DMS 273 treated with DMSO at 0.1 percent for 48 hours (cell line): ENCODE data around the gene SELENBP1.
"Not testable (repeated sequence)": the region's sequence is repeated elsewhere in the genome, so short reads cannot be mapped to it uniquely, and the experiment has no call there.

ENCODE experiments used
- DNase-seq: peaks from one replicate; lab custom pipeline; 2025; lab: John Stamatoyannopoulos, UW

Gene SELENBP1

DNA sequence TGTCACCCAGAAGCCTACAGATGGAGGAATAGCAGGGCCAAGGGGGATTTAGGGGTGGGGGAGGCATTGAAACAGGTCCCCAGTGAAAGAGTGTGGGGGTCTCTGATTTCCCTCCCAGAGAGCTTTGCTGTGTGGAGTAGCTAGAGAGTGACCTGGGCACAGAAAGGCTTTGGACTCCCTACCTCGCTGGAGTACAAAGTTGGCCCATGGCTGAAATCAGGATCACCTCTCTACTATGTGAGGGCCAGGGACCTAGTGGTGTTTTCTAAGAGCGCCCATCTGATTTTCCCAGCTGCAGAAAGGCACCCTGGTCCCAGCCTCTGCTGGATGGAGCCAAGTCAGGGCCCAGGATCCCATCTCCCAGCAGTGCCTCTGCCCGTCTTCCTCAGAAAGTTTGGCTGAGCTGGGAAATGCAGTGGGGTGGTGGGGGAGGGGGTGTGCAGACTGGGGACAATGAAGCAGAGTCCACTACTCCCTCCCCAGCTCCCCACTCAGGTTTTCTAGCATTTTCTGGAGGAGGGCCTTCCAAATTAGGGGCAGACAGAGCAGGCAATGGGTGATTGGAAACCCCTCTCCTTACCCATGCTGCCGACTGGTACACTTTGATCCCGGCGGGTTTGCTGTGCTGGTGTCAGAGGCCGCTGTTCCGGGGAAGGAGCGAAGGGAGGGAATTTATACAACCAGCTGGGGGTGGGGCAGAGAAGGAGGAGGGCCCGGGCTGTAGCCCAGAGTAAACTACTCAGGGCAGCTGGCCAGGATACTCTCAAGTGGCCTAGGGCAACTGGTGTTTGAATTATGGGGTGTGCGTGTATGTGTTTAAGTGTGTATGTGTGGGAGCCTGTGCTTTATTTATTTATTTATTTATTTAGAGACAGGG is at the start of gene SELENBP1:
Gene SELENBP1, minus strand, starts transcription at position 648 of the 877 bp plus-strand sequence. Its CDS starts 64 bp downstream, at position 584.
- peak; percentile 100 for DNase-seq

- DNase-seq: no peak
These were observed 47.3 kb upstream of the SELENBP1 start for GRCh38 chr1:151419819-151420218.

DNA sequence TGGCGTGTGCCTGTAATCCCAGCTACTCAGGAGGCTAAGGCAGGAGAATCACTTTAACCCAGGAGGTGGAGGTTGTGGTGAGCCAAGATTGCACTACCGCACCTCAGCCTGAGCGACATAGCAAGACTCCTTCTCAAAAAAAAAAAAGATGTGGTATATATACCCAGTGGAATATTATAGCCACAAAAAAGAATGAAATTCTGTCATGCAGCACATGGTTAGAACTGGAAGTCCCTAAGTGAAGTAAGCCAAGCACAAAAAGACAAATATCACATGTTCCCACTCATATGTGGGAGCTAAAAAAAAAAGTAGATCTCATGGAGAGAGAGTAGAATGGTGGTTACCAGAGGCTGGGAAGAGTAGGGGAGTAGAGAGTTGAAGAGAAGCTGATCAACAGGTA is 45.6 kb upstream of the SELENBP1 start:
- no peak for DNase-seq

GRCh38 chr1:151416231-151416630 is 43.7 kb upstream of the SELENBP1 start:
- DNase-seq: no peak

DNA sequence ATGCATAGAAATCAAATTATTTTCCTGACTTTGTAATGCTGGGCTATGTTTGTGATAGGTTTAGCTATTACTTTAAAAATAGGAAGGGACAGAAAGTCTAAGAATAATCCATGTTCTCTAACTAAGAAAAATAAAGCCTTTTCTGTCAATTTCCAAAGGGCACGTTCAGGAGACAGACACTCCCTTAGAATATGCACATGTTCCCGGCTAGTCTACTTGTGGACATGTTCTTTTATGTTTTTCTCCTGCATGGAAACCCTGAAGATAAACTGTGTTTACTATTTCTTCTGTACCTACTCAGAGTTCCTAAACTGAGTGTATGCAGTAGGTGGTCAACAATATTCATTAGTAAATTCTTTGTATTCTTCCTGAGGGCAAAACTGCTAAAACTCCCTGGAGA is 39.4 kb upstream of the SELENBP1 start:
- no peak for DNase-seq

DNA sequence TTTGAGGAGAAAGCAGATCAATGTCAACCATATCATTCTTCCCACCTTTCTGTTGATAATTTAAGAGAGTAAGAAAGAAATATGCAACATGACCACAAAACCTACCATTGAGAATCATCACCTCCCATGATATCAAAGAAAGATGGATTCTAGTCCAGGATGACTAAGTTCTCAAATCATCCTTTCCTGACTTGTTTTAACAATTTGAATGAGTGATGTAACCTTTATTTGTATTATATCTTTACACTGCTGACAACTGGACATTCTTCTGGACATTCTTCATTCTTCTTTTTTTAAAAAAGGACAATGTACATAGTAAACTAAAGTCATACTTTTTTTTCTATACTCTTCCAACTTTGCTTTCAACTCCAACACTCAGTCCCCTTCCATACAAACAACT is 36.4 kb upstream of the SELENBP1 start:
- no peak for DNase-seq

- DNase-seq: no peak
These were observed 34.8 kb upstream of the SELENBP1 start for GRCh38 chr1:151407304-151407703.

GRCh38 chr1:151406176-151406575 is 33.7 kb upstream of the SELENBP1 start:
- no peak for DNase-seq

- no peak for DNase-seq
These were observed 32.9 kb upstream of the SELENBP1 start for GRCh38 chr1:151405187-151405951.

DNA sequence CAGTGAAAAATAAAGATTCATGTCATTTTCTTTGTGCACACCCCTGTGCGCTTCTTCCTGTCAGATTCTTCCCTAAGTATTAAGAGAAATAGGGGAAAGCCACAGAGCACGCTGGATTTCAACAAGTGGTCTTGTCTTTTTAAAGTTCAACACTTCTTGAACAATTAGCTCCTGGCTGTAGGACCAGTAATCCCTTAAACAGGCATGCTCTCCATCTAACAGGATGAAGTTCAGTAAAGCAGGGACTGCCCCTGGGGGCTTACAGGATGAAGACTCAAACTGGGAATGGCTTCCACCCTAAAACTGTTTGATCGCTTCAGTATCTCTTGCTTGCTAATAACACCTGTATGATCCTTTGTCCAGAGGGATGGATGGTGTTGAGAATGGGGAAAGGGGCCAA is 31.1 kb upstream of the SELENBP1 start:
- DNase-seq: no peak

DNA sequence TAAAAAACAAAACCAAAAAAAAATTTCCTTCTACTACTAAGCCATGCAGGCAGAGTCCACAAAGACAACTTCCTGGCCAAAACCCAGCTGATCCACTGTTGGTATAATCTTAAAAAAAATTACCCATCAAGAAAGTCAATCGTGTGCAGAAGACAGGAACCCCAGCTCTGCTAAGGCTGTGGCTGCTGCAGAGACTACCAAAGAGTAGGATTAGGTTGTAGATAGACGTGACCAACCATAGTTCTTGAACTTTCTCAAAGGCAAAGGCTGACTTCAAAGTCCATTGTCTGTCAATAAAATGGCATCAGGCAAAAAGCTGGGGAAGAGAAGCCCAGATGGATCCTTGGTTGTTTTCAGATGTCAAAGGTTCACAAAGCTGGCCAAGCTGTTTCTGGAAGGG is 30.3 kb upstream of the SELENBP1 start:
- DNase-seq: no peak

DNA sequence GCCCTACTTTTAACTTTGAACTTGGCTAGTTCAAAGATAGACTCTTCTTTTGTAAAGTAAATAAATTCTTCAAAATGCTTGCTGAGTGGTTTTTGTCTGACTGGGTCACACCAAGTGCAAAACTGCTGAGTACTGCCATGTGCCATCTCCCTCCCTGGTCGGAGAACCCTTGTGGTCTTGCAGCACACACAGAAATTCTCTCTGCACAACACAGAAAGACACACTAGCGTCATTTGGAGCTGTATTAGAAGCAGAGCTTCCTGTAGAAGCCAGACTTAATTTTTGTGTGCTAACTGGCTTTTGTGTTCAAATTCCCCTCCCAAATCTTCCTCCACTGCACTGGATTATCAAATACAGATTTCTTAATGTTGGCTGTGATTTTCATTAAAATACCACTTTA is 29.4 kb upstream of the SELENBP1 start:
- no peak for DNase-seq

DNA sequence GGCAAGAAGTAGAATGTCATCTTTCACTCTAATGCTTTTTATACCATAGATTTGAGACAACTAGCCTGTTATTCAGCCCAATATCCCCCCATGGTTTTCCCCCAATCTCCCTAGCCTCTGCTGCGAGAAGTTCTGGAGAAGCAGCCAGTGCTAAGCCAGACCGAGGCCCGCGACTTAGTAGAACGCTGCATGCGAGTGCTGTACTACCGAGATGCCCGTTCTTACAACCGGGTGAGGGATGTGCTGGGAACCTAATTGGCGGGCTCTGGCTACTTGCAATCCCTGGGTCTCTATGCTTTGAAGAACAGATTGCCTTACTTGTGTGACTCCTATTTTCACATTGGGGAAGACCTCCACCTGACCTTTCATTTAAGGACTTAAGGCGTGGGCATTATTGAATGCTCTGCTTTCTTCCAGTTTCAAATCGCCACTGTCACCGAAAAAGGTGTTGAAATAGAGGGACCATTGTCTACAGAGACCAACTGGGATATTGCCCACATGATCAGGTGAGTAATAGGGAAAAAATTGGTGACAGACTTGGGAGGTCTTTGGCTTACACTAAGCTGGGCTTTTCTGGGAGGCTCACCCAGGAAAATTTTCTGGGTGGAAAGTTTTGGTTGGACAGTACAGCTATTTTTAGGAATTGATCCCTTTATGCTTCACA is 28.8 kb upstream of the SELENBP1 start:
- no peak for DNase-seq

- peak; percentile 100 for DNase-seq
These were observed 27.0 kb upstream of the SELENBP1 start, which contains the start of gene PSMB4 for GRCh38 chr1:151399324-151400171. Gene PSMB4 (plus strand): TSS chr1:151399573. CDS start chr1:151399588, 15 bp downstream.

- not testable (repeated sequence) for DNase-seq
These were observed 23.8 kb upstream of the SELENBP1 start for GRCh38 chr1:151396265-151396664.

DNA sequence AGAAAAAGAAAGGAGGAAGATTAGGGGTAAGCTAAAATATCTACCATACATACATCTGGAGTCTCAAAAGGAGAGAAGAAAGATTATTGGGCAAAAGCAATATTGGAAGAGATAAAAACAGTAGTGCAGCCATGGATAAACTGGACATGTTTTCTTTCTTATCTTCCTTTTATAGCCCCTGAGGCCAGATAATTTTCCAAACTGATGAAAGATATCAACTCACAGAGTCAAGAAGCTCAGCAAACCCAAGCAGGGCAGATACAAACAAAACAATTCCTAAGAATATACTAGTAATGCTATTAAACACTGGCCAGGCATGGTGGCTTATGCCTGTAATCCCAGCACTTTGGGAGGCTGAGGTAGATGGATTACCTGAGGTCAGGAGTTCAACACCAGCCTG is 21.1 kb upstream of the SELENBP1 start:
- no peak for DNase-seq

DNA sequence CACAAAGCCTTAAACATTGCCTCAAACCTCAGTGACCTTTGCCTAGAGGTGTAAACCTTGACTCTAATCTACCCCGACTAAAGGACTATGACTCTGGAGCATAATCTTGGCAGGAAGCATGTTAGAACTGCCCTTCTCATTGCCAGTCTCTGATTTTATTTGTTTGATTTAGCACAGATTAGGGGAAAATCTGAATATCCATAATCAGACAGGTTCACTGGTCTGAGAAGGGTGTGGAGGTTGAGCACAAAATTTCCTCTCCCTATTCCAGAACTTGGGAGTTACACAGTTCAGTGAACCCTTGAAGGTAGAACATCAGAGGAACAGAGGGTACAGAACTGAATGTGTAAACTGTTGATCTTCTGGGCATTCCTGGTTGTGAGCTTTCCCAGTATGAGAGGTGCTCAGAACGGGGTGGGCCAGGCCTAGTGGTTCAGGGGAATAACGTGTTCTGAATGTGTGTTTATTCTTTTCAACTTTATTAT is 18.6 kb upstream of the SELENBP1 start:
- DNase-seq: no peak

DNA sequence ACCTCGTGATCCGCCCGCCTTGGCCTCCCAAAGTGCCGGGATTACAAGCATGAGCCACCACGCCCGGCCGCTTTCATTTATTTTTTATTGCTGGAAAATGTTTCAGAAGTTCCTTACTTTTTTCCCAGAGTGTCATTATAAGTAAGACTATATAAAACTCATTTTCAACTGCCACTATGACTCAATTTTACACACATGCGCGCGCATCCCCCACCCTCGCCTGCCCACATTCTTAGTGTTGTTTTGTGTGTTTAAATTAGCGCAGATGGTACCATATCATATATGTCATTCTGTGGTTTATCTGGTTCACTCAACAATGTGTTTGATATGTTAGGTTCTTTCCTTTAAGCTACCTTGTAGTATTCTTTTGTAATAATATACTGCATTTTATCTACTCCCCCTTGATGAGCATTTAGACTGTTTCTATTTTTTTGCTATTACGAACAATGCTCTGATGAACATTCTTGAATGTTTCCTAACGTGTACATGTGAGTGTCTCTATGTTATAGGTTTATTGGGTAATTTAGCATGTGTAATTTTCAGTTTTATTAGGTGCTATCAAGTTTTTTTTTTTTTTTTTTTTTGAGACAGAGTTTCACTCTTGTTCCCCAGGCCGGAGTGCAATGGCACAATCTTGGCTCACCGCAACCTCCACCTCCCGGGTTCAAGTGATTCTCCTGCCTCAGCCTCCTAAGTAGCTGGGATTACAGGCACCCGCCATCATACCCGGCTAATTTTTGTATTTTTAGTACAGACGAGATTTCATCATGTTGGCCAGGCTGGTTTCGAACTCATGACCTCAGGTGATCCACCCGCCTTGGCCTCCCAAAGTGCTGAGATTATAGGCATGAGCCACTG is 17.9 kb upstream of the SELENBP1 start:
- DNase-seq: not testable (repeated sequence)

GRCh38 chr1:151386002-151386401 is 13.5 kb upstream of the SELENBP1 start:
- no peak for DNase-seq

DNA sequence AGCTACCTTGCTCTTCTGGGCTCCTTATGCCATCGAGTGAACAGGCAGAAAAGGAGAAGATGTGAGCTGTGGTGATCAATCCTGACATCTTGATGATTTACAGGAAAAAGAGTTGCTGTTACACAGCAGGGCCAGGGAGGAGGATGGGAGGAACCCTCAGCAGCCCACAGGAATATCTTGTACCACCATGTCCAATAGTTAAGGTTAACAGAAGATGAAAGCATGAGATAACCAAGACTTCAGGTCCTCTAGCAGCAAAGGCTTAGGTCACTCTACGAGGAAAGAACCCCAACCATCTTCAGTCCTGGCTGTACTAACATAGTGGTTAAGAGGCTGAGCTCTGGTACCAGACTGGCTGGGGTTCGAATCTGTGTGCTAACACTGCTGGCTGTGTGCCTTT is 12.1 kb upstream of the SELENBP1 start:
- DNase-seq: no peak
